GM12878 (cell line): ENCODE measurements around the gene DEK. TPM values are rescaled to one million over a fixed set of nuclear protein-coding genes. Genes with fewer than 3 reads are reported as not detected.

Source experiments
- CHD1 ChIP-seq: IDR thresholded peaks from 2 replicates; pipeline ENCODE4 v1.6.1; 2012; ENCODE audit warnings: low read depth, low read length, improper control_type of control experiment
- HDAC6 ChIP-seq: fragments of 200-600 bp; sonication (generic); IDR thresholded peaks from one replicate; pipeline ENCODE4 v1.8.0; 2017; ENCODE audit warnings: antibody characterized with exemption; ENCODE audit not compliant: unreplicated experiment
- HSF1 ChIP-seq: fragments of 150-350 bp; IDR thresholded peaks from 2 replicates; pipeline ENCODE4 v1.6.1; 2014; ENCODE audit warnings: mild to moderate bottlenecking, low read depth, low read length
- NFYA ChIP-seq: IDR thresholded peaks from 2 replicates; pipeline ENCODE4 v1.6.1; 2011; ENCODE audit warnings: low read depth, mild to moderate bottlenecking, low read length, improper control_type of control experiment, borderline replicate concordance
- NR2C1 ChIP-seq: fragments of 450-650 bp; IDR thresholded peaks from 2 replicates; pipeline ENCODE4 v1.6.1; 2017; ENCODE audit warnings: antibody characterized with exemption, mild to moderate bottlenecking, moderate library complexity
- NRF1 ChIP-seq: conservative IDR thresholded peaks from 2 replicates; pipeline ENCODE4 v1.6.1; 2011; ENCODE audit warnings: mild to moderate bottlenecking, low read depth, low read length, improper control_type of control experiment
- PAX5 ChIP-seq: IDR thresholded peaks from 2 replicates; pipeline ENCODE4 v1.6.1; 2011; ENCODE audit warnings: low read depth, low read length, borderline replicate concordance
- POLR2A ChIP-seq: IDR thresholded peaks from 2 replicates; pipeline ENCODE4 v1.6.1; 2011; ENCODE audit warnings: low read depth, mild to moderate bottlenecking, low read length
- POU2F2 ChIP-seq: IDR thresholded peaks from 3 replicates; pipeline ENCODE4 v1.6.1; 2011; ENCODE audit warnings: low read depth, mild to moderate bottlenecking, low read length, borderline replicate concordance
- RAD51 ChIP-seq: fragments of 450-650 bp; IDR thresholded peaks from 2 replicates; pipeline ENCODE4 v1.6.1; 2016; ENCODE audit warnings: moderate library complexity, mild to moderate bottlenecking, inconsistent platforms
- RBBP5 ChIP-seq: fragments of 200-600 bp; sonication (generic); conservative IDR thresholded peaks from 2 replicates; pipeline ENCODE4 v1.6.1; 2016
- SRF ChIP-seq, 2 experiments: IDR thresholded peaks; 2 replicates each; pipeline ENCODE4 v1.6.1; 2011; ENCODE audit warnings: low read depth in 2 of 2, low read length in 2 of 2, mild to moderate bottlenecking in 1 of 2, moderate library complexity in 1 of 2
- polyA plus RNA-seq, 11 experiments: library from polyadenylated mRNA; depleted of rRNA in 4 of 11; unstranded in 6 of 11; stranded (reverse) in 5 of 11; fragments of >200 nt; fragmentation: Nextera tagmentation in 4 of 11; fragmentation: Illumina TruSeq in 1 of 11; extraction: Ambion mirVana in 4 of 11; extraction: Trizol in 1 of 11; gene quantifications; 1 replicate in 1 of 11; 2 replicates in 10 of 11; pipeline versions ENCODE4 v1.2.1 to v1.2.3, GENCODE V29; 2011 to 2016; ENCODE audit warnings: inconsistent platforms in 2 of 11, missing spikeins in 2 of 11, low read depth in 1 of 11
- total RNA-seq, 4 experiments: library from RNA; depleted of rRNA in 3 of 4; stranded (reverse); fragments of >200 nt in 3 of 4; fragmentation: Illumina TruSeq in 1 of 4; extraction: Trizol in 1 of 4; gene quantifications; 2 replicates each; pipeline versions ENCODE4 v1.2.1 to v1.2.3, GENCODE V29; 2013 to 2021
- TF ChIP-seq, protein P1 (sequence below), 3 experiments: IDR thresholded peaks in 2 of 3; conservative IDR thresholded peaks in 1 of 3; 2 replicates each; pipeline ENCODE4 v1.5.1; 2011; ENCODE audit warnings: low read depth in 3 of 3, low read length in 3 of 3, mild to moderate bottlenecking in 3 of 3, control low read depth in 2 of 3, moderate library complexity in 2 of 3, inconsistent platforms in 1 of 3, mixed read lengths in 1 of 3; ENCODE audit not compliant: control insufficient read depth in 2 of 3, insufficient read depth in 1 of 3; ENCODE audit errors: extremely low read depth in 1 of 3
- TF ChIP-seq, protein P2 (sequence below): fragments of 450-650 bp; IDR thresholded peaks from 2 replicates; pipeline ENCODE4 v1.6.1; 2016; ENCODE audit warnings: mild to moderate bottlenecking
- TF ChIP-seq, protein P3 (sequence below): fragments of 450-650 bp; IDR thresholded peaks from 2 replicates; pipeline ENCODE4 v1.6.1; 2017; ENCODE audit warnings: borderline replicate concordance
- TF ChIP-seq, protein P4 (sequence below): fragments of 450-650 bp; IDR thresholded peaks from 2 replicates; pipeline ENCODE4 v1.6.1; 2017; ENCODE audit warnings: low read depth, mild to moderate bottlenecking, moderate library complexity

The DEK gene
- total and polyA plus RNA-seq, 10 of the 15 experiments (the other 5 are each of a cell fraction or from before 2014, with no cell fraction given): 111 to 346 (median 196) TPM

GRCh38 chr6:18263418-18264218 lies 712 bp downstream of the DEK start (continued):
- TF ChIP-seq, protein P1, sequence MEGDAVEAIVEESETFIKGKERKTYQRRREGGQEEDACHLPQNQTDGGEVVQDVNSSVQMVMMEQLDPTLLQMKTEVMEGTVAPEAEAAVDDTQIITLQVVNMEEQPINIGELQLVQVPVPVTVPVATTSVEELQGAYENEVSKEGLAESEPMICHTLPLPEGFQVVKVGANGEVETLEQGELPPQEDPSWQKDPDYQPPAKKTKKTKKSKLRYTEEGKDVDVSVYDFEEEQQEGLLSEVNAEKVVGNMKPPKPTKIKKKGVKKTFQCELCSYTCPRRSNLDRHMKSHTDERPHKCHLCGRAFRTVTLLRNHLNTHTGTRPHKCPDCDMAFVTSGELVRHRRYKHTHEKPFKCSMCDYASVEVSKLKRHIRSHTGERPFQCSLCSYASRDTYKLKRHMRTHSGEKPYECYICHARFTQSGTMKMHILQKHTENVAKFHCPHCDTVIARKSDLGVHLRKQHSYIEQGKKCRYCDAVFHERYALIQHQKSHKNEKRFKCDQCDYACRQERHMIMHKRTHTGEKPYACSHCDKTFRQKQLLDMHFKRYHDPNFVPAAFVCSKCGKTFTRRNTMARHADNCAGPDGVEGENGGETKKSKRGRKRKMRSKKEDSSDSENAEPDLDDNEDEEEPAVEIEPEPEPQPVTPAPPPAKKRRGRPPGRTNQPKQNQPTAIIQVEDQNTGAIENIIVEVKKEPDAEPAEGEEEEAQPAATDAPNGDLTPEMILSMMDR (IDR thresholded peaks at IDR 0.05 in 2 of 3, conservative IDR thresholded peaks at IDR 0.05 in 1 of 3; ENCODE audit: control insufficient read depth in 2 of 3, extremely low read depth in 1 of 3, insufficient read depth in 1 of 3, low read depth in 3 of 3, low read length in 3 of 3): no peak
- peak; percentile 67; the same call in 1 of the 2 replicates for TF ChIP-seq POLR2A
- no peak for TF ChIP-seq RAD51
- no peak for TF ChIP-seq NRF1
- TF ChIP-seq NR2C1: 0 out of 2 replicates have a peak, but pooled peaks have one; percentile 1
- TF ChIP-seq SRF (IDR thresholded peaks at IDR 0.05; ENCODE audit: low read depth in 2 of 2, low read length in 2 of 2): no peak
- TF ChIP-seq, protein P2, sequence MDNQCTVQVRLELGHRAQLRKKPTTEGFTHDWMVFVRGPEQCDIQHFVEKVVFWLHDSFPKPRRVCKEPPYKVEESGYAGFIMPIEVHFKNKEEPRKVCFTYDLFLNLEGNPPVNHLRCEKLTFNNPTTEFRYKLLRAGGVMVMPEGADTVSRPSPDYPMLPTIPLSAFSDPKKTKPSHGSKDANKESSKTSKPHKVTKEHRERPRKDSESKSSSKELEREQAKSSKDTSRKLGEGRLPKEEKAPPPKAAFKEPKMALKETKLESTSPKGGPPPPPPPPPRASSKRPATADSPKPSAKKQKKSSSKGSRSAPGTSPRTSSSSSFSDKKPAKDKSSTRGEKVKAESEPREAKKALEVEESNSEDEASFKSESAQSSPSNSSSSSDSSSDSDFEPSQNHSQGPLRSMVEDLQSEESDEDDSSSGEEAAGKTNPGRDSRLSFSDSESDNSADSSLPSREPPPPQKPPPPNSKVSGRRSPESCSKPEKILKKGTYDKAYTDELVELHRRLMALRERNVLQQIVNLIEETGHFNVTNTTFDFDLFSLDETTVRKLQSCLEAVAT: peak; percentile 71; the same call in 1 of the 2 replicates
- no peak for TF ChIP-seq HSF1
- no peak for TF ChIP-seq RBBP5
- TF ChIP-seq POU2F2: no peak
- no peak for TF ChIP-seq PAX5
- TF ChIP-seq, protein P3, sequence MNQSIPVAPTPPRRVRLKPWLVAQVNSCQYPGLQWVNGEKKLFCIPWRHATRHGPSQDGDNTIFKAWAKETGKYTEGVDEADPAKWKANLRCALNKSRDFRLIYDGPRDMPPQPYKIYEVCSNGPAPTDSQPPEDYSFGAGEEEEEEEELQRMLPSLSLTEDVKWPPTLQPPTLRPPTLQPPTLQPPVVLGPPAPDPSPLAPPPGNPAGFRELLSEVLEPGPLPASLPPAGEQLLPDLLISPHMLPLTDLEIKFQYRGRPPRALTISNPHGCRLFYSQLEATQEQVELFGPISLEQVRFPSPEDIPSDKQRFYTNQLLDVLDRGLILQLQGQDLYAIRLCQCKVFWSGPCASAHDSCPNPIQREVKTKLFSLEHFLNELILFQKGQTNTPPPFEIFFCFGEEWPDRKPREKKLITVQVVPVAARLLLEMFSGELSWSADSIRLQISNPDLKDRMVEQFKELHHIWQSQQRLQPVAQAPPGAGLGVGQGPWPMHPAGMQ: no peak
- 0 out of 2 replicates have a peak, but pooled peaks have one; percentile 21 for TF ChIP-seq CHD1
- TF ChIP-seq HDAC6: no peak
- no peak for TF ChIP-seq NFYA
- TF ChIP-seq, protein P4, sequence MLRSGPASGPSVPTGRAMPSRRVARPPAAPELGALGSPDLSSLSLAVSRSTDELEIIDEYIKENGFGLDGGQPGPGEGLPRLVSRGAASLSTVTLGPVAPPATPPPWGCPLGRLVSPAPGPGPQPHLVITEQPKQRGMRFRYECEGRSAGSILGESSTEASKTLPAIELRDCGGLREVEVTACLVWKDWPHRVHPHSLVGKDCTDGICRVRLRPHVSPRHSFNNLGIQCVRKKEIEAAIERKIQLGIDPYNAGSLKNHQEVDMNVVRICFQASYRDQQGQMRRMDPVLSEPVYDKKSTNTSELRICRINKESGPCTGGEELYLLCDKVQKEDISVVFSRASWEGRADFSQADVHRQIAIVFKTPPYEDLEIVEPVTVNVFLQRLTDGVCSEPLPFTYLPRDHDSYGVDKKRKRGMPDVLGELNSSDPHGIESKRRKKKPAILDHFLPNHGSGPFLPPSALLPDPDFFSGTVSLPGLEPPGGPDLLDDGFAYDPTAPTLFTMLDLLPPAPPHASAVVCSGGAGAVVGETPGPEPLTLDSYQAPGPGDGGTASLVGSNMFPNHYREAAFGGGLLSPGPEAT: peak; percentile 9; the same call in 1 of the 2 replicates
- TF ChIP-seq, all 136 proteins: peak for 11
